ENCODE results near the gene SCEL. TPM values are rescaled to one million over a fixed set of nuclear protein-coding genes. Genes with fewer than 3 reads are reported as not detected.

Gene SCEL
- total RNA-seq, 1 donor from 2014 or later, result 0.27 TPM

GRCh38 chr13:77628170-77628569 lies 92.7 kb downstream of the SCEL start:
- no peak for FAIRE-seq
- Histone ChIP-seq H3K9ac (ENCODE audit: low read length) (no peak overlapping the region), H3K36me3 (ENCODE audit: insufficient read depth, low read length) (no peaks in the 10 kb centered on the region), H3K79me2 (ENCODE audit: insufficient read depth, low read length) (no peaks in the 10 kb centered on the region), H2AFZ (ENCODE audit: low read depth, low read length) (no peak overlapping the region), H3K27me3 (ENCODE audit: insufficient read depth, low read length) (no peaks in the 10 kb centered on the region), H3K4me3 (ENCODE audit: insufficient read depth, low read depth, low read length) (no peak overlapping the region), H3K9me3 (ENCODE audit: insufficient read depth, low read depth, low read length) (no peaks in the 10 kb centered on the region), H3K4me2 (ENCODE audit: low read length) (no peak overlapping the region), H3K27ac (ENCODE audit: low read depth, low read length) (no peak overlapping the region), H3K4me1 (ENCODE audit: insufficient read depth, low read length) (no peaks in the 10 kb centered on the region), H4K20me1 (ENCODE audit: insufficient read depth, low read length) (no peaks in the 10 kb centered on the region)
- no peak overlapping the region for H3K4me3 Mint-ChIP-seq (ENCODE audit: unreplicated experiment)
- no peak overlapping the region for H3K27ac Mint-ChIP-seq (ENCODE audit: unreplicated experiment)
- no peaks in the 10 kb centered on the region for H3K36me3 Mint-ChIP-seq (ENCODE audit: low read depth, unreplicated experiment)
- TF ChIP-seq EZH2 (IDR thresholded peaks at IDR 0.05; ENCODE audit: insufficient read depth, low read length) (no peak), CTCF (IDR thresholded peaks at IDR 0.05; ENCODE audit: insufficient read depth, low read depth, low read length) (no peak)
- H3K4me1 Mint-ChIP-seq (ENCODE audit: low read depth, unreplicated experiment), result no peaks in the 10 kb centered on the region
- DNase-seq (ENCODE audit: low read depth), result no peak
- H3K9me3 Mint-ChIP-seq (ENCODE audit: unreplicated experiment), result peaks cover 3% of the 10 kb centered on the region
- no peaks in the 10 kb centered on the region for H3K27me3 Mint-ChIP-seq (ENCODE audit: low read depth, unreplicated experiment)

- Histone ChIP-seq H3K4me1 (ENCODE audit: insufficient read depth, low read length) (no peaks in the 10 kb centered on the region), H3K79me2 (ENCODE audit: insufficient read depth, low read length) (no peaks in the 10 kb centered on the region), H2AFZ (ENCODE audit: low read depth, low read length) (no peak overlapping the region), H3K36me3 (ENCODE audit: insufficient read depth, low read length) (no peaks in the 10 kb centered on the region), H3K9me3 (ENCODE audit: insufficient read depth, low read depth, low read length) (no peaks in the 10 kb centered on the region), H3K27ac (ENCODE audit: low read depth, low read length) (no peak overlapping the region), H3K9ac (ENCODE audit: low read length) (no peak overlapping the region), H4K20me1 (ENCODE audit: insufficient read depth, low read length) (no peaks in the 10 kb centered on the region), H3K4me2 (ENCODE audit: low read length) (no peak overlapping the region), H3K27me3 (ENCODE audit: insufficient read depth, low read length) (no peaks in the 10 kb centered on the region), H3K4me3 (ENCODE audit: insufficient read depth, low read depth, low read length) (no peak overlapping the region)
- no peak for TF ChIP-seq CTCF (IDR thresholded peaks at IDR 0.05; ENCODE audit: insufficient read depth, low read depth, low read length)
- TF ChIP-seq EZH2 (IDR thresholded peaks at IDR 0.05; ENCODE audit: insufficient read depth, low read length), result no peak
- Mint-ChIP-seq H3K4me1 (ENCODE audit: low read depth, unreplicated experiment) (no peaks in the 10 kb centered on the region), H3K27me3 (ENCODE audit: low read depth, unreplicated experiment) (no peaks in the 10 kb centered on the region), H3K36me3 (ENCODE audit: low read depth, unreplicated experiment) (no peaks in the 10 kb centered on the region), H3K27ac (ENCODE audit: unreplicated experiment) (no peak overlapping the region), H3K4me3 (ENCODE audit: unreplicated experiment) (no peak overlapping the region), H3K9me3 (ENCODE audit: unreplicated experiment) (no peaks in the 10 kb centered on the region)
- FAIRE-seq, result no peak
- no peak for DNase-seq (ENCODE audit: low read depth)
Measured at GRCh38 chr13:77637588-77637987, 102.1 kb downstream of the SCEL start.

GRCh38 chr13:77650409-77650808 lies 114.9 kb downstream of the SCEL start:
- H3K4me3 ChIP-seq (ENCODE audit: insufficient read depth, low read depth, low read length), result no peak overlapping the region
- Mint-ChIP-seq H3K27me3 (ENCODE audit: low read depth, unreplicated experiment) (no peaks in the 10 kb centered on the region), H3K4me3 (ENCODE audit: unreplicated experiment) (no peak overlapping the region), H3K9me3 (ENCODE audit: unreplicated experiment) (no peaks in the 10 kb centered on the region), H3K36me3 (ENCODE audit: low read depth, unreplicated experiment) (no peaks in the 10 kb centered on the region), H3K27ac (ENCODE audit: unreplicated experiment) (no peak overlapping the region), H3K4me1 (ENCODE audit: low read depth, unreplicated experiment) (no peaks in the 10 kb centered on the region)
- H3K9ac ChIP-seq (ENCODE audit: low read length), result no peak overlapping the region
- no peaks in the 10 kb centered on the region for H4K20me1 ChIP-seq (ENCODE audit: insufficient read depth, low read length)
- no peak for TF ChIP-seq CTCF (IDR thresholded peaks at IDR 0.05; ENCODE audit: insufficient read depth, low read depth, low read length)
- no peak for TF ChIP-seq EZH2 (IDR thresholded peaks at IDR 0.05; ENCODE audit: insufficient read depth, low read length)
- no peak overlapping the region for H3K4me2 ChIP-seq (ENCODE audit: low read length)
- H2AFZ ChIP-seq (ENCODE audit: low read depth, low read length), result no peak overlapping the region
- H3K4me1 ChIP-seq (ENCODE audit: insufficient read depth, low read length), result no peaks in the 10 kb centered on the region
- no peak for FAIRE-seq
- no peaks in the 10 kb centered on the region for H3K79me2 ChIP-seq (ENCODE audit: insufficient read depth, low read length)
- no peak overlapping the region for H3K27ac ChIP-seq (ENCODE audit: low read depth, low read length)
- H3K27me3 ChIP-seq (ENCODE audit: insufficient read depth, low read length), result no peaks in the 10 kb centered on the region
- DNase-seq (ENCODE audit: low read depth), result no peak
- no peaks in the 10 kb centered on the region for H3K36me3 ChIP-seq (ENCODE audit: insufficient read depth, low read length)
- no peaks in the 10 kb centered on the region for H3K9me3 ChIP-seq (ENCODE audit: insufficient read depth, low read depth, low read length)
